Fibroblast of villous mesenchyme (primary cell): ENCODE data around the gene ST3GAL4. TPM values are rescaled to one million over a fixed set of nuclear protein-coding genes. Genes with fewer than 3 reads are reported as not detected.

ENCODE experiments used
- DNase-seq: peaks from one replicate; pipeline ENCODE4 v3.0.0-alpha.2; 2010; ENCODE audit warnings: low read depth
- H3K4me3 ChIP-seq: 2 replicates; pipeline ENCODE4 v1.5.1; 2011; ENCODE audit warnings: low read depth, mild to moderate bottlenecking, low read length
- CTCF ChIP-seq: IDR thresholded peaks from 2 replicates; pipeline ENCODE4 v1.5.1; 2012; ENCODE audit warnings: low read depth, mild to moderate bottlenecking, low read length; ENCODE audit not compliant: insufficient read depth
- total RNA-seq: library from RNA; depleted of rRNA; stranded (reverse); fragments of >200 nt; gene quantifications from 2 replicates; pipeline ENCODE4 v1.2.3, GENCODE V29; 2012

Gene ST3GAL4
- total RNA-seq, 1 donor: 16.8 TPM

GRCh38 chr11:126407101-126407521 lies 51.6 kb downstream of the ST3GAL4 start:
- H3K4me3 ChIP-seq: no peak overlapping the region
- no peak for DNase-seq
- TF ChIP-seq CTCF: no peak

GRCh38 chr11:126407682-126408288 lies 52.3 kb downstream of the ST3GAL4 start:
- no peak overlapping the region for H3K4me3 ChIP-seq
- TF ChIP-seq CTCF: no peak
- DNase-seq: no peak

GRCh38 chr11:126408496-126408895 lies 53.0 kb downstream of the ST3GAL4 start:
- no peak for DNase-seq
- TF ChIP-seq CTCF: no peak
- H3K4me3 ChIP-seq: no peak overlapping the region

GRCh38 chr11:126408901-126409619 lies 53.6 kb downstream of the ST3GAL4 start:
- no peak for DNase-seq
- H3K4me3 ChIP-seq: no peak overlapping the region

GRCh38 chr11:126409620-126409985 lies 54.1 kb downstream of the ST3GAL4 start:
- TF ChIP-seq CTCF: no peak
- no peak for DNase-seq

More at GRCh38 chr11:126408901-126409619, 53.6 kb downstream of the ST3GAL4 start:
- no peak for TF ChIP-seq CTCF

GRCh38 chr11:126410649-126411048 lies 55.2 kb downstream of the ST3GAL4 start:
- DNase-seq: no peak
- TF ChIP-seq CTCF: no peak
- H3K4me3 ChIP-seq: no peak overlapping the region

More at GRCh38 chr11:126409620-126409985, 54.1 kb downstream of the ST3GAL4 start:
- no peak overlapping the region for H3K4me3 ChIP-seq
